ENCODE data around the gene PPP4R2.

- TF ChIP-seq CTCF (IDR thresholded peaks at IDR 0.05) = no peak
- TF ChIP-seq POLR2A (IDR thresholded peaks at IDR 0.05) = no peak
Measured at GRCh38 chr3:73055583-73055982, 59.0 kb downstream of the PPP4R2 start.

All from esophagus squamous epithelium (tissue), 4 donors.